GM12874 (cell line): ENCODE results near the gene PCLO.

ENCODE experiments used
- TF ChIP-seq, protein P1 (sequence below): IDR thresholded peaks from 2 replicates; pipeline ENCODE4 v1.5.1; 2011; ENCODE audit warnings: low read depth, mild to moderate bottlenecking, control low read depth, low read length, moderate library complexity; ENCODE audit not compliant: insufficient read depth

Gene PCLO

GRCh38 chr7:83072576-83073517, 89.8 kb downstream of the PCLO start:
- TF ChIP-seq, protein P1, sequence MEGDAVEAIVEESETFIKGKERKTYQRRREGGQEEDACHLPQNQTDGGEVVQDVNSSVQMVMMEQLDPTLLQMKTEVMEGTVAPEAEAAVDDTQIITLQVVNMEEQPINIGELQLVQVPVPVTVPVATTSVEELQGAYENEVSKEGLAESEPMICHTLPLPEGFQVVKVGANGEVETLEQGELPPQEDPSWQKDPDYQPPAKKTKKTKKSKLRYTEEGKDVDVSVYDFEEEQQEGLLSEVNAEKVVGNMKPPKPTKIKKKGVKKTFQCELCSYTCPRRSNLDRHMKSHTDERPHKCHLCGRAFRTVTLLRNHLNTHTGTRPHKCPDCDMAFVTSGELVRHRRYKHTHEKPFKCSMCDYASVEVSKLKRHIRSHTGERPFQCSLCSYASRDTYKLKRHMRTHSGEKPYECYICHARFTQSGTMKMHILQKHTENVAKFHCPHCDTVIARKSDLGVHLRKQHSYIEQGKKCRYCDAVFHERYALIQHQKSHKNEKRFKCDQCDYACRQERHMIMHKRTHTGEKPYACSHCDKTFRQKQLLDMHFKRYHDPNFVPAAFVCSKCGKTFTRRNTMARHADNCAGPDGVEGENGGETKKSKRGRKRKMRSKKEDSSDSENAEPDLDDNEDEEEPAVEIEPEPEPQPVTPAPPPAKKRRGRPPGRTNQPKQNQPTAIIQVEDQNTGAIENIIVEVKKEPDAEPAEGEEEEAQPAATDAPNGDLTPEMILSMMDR, result no peak

GRCh38 chr7:83065714-83066113, 97.0 kb downstream of the PCLO start:
- TF ChIP-seq, protein P1, result no peak

- TF ChIP-seq, protein P1, result no peak
These were observed 102.5 kb downstream of the PCLO start for GRCh38 chr7:83060218-83060617.

- TF ChIP-seq, protein P1, result no peak
These were observed 104.0 kb downstream of the PCLO start for GRCh38 chr7:83058667-83059066.

GRCh38 chr7:83055197-83055596, 107.5 kb downstream of the PCLO start:
- TF ChIP-seq, protein P1, result no peak

DNA sequence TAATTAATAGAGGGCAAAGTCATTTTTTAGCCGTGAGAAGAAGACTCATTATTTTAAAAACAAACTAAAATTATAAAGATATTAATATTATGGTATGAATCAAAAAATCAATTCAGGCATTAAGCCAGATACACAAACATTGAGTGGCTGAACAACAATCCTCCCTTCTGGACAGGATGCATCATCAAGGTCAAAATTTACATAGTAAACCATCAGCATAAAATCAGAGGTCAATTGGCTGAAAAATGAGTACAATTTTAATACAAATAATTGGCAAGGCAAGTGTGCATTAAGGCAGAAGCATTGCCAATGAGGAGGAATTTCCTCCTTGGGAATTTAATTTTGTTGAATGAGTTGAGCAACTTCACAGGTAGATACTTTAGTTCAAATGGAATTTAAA, 108.2 kb downstream of the PCLO start:
- TF ChIP-seq, protein P1, result no peak

GRCh38 chr7:83053965-83054364, 108.7 kb downstream of the PCLO start:
- TF ChIP-seq, protein P1, result no peak
